HEK293 (cell line): ENCODE data around the gene ATP8B4.

Source experiments
- CTCF ChIA-PET: fragments of 350-600 bp; formaldehyde crosslinking; extraction: SDS; loops from one replicate; lab custom pipeline; 2021; ENCODE audit warnings: antibody characterized with exemption; lab: Yijun Ruan, JAX
- POLR2A ChIA-PET: fragments of 300-600 bp; formaldehyde crosslinking; extraction: SDS; loops from one replicate; lab custom pipeline; 2020; ENCODE audit warnings: antibody characterized with exemption, inconsistent platforms; lab: Yijun Ruan, JAX
- H3K27ac ChIP-seq: fragments of 200-500 bp; sonication (Bioruptor generic); 2 replicates; pipeline ENCODE4 v1.5.1; 2014; ENCODE audit warnings: low read depth, low read length, control low read depth, inconsistent platforms; ENCODE audit errors: extremely low read depth
- H3K36me3 ChIP-seq, 2 experiments: fragments of 200-500 bp in 1 of 2; sonication (Bioruptor generic) in 1 of 2; 1 replicate in 1 of 2; 2 replicates in 1 of 2; pipeline ENCODE4 v1.5.1; 2014 to 2017; ENCODE audit warnings: inconsistent platforms in 2 of 2, low read length in 2 of 2; ENCODE audit not compliant: control insufficient read depth in 2 of 2, insufficient read depth in 1 of 2
- H3K4me1 ChIP-seq: fragments of 200-500 bp; sonication (Bioruptor generic); 2 replicates; pipeline ENCODE4 v1.5.1; 2014; ENCODE audit warnings: mild to moderate bottlenecking, low read length, inconsistent platforms; ENCODE audit not compliant: control insufficient read depth, insufficient read depth
- H3K4me3 ChIP-seq: 2 replicates; pipeline ENCODE4 v1.5.1; 2011; ENCODE audit warnings: low read depth, mild to moderate bottlenecking, control low read depth, low read length, moderate library complexity
- H3K9me3 ChIP-seq: fragments of 200-500 bp; sonication (Bioruptor generic); 2 replicates; pipeline ENCODE4 v1.5.1; 2014; ENCODE audit warnings: low read depth, low read length, inconsistent platforms; ENCODE audit not compliant: control insufficient read depth, insufficient read depth
- HOXC10 ChIP-seq: sonication (generic); formaldehyde crosslinking; IDR thresholded peaks from 2 replicates; pipeline ENCODE4 v1.8.1; 2023; ENCODE audit warnings: mild to moderate bottlenecking, missing genetic modification reagents
- OVOL3 ChIP-seq: fragments of 450-650 bp; formaldehyde crosslinking; IDR thresholded peaks from 2 replicates; pipeline ENCODE4 v1.5.1; 2016; ENCODE audit warnings: missing biosample characterization, missing genetic modification characterization
- YY2 ChIP-seq: fragments of 450-650 bp; formaldehyde crosslinking; IDR thresholded peaks from 2 replicates; pipeline ENCODE4 v1.5.1; 2016; ENCODE audit warnings: missing biosample characterization, missing genetic modification characterization
- ZBTB20 ChIP-seq: fragments of 450-650 bp; formaldehyde crosslinking; IDR thresholded peaks from 2 replicates; pipeline ENCODE4 v1.5.1; 2016; ENCODE audit warnings: missing biosample characterization, missing genetic modification characterization
- ZBTB7A ChIP-seq: fragments of 450-650 bp; formaldehyde crosslinking; IDR thresholded peaks from 2 replicates; pipeline ENCODE4 v1.5.1; 2016; ENCODE audit warnings: low read depth, missing biosample characterization, missing genetic modification characterization
- ZFP69B ChIP-seq: fragments of 450-650 bp; formaldehyde crosslinking; IDR thresholded peaks from 2 replicates; pipeline ENCODE4 v1.5.1; 2016; ENCODE audit warnings: missing biosample characterization, missing genetic modification characterization
- ZNF10 ChIP-seq: fragments of 450-650 bp; formaldehyde crosslinking; IDR thresholded peaks from 2 replicates; pipeline ENCODE4 v1.5.1; 2017; ENCODE audit warnings: missing biosample characterization, missing genetic modification characterization
- ZNF221 ChIP-seq: fragments of 450-650 bp; formaldehyde crosslinking; IDR thresholded peaks from 2 replicates; pipeline ENCODE4 v1.5.1; 2017; ENCODE audit warnings: missing biosample characterization, missing genetic modification characterization, borderline replicate concordance
- ZNF292 ChIP-seq: fragments of 450-650 bp; formaldehyde crosslinking; IDR thresholded peaks from 2 replicates; pipeline ENCODE4 v1.5.1; 2016; ENCODE audit warnings: low read depth, missing biosample characterization, missing genetic modification characterization, borderline replicate concordance
- ZNF48 ChIP-seq: fragments of 450-650 bp; formaldehyde crosslinking; IDR thresholded peaks from 2 replicates; pipeline ENCODE4 v1.5.1; 2016; ENCODE audit warnings: missing biosample characterization, missing genetic modification characterization
- ZNF571 ChIP-seq: fragments of 450-650 bp; formaldehyde crosslinking; IDR thresholded peaks from 2 replicates; pipeline ENCODE4 v1.5.0; 2017; ENCODE audit warnings: missing biosample characterization, missing genetic modification characterization
- ZNF585B ChIP-seq: fragments of 450-650 bp; formaldehyde crosslinking; IDR thresholded peaks from 2 replicates; pipeline ENCODE4 v1.5.1; 2016; ENCODE audit warnings: missing biosample characterization, missing genetic modification characterization
- ZNF701 ChIP-seq: fragments of 450-650 bp; formaldehyde crosslinking; IDR thresholded peaks from 2 replicates; pipeline ENCODE4 v1.5.1; 2016; ENCODE audit warnings: missing biosample characterization, missing genetic modification characterization
- ZNF843 ChIP-seq: fragments of 450-650 bp; formaldehyde crosslinking; IDR thresholded peaks from 2 replicates; pipeline ENCODE4 v1.5.1; 2016; ENCODE audit warnings: missing biosample characterization, missing genetic modification characterization
- ZSCAN30 ChIP-seq: fragments of 450-650 bp; IDR thresholded peaks from 2 replicates; pipeline ENCODE4 v1.5.1; 2018; ENCODE audit warnings: missing biosample characterization, mild to moderate bottlenecking, missing genetic modification characterization, moderate library complexity
- TF ChIP-seq, protein P1 (sequence below): fragments of 450-650 bp; formaldehyde crosslinking; IDR thresholded peaks from 2 replicates; pipeline ENCODE4; 2016; ENCODE audit warnings: missing biosample characterization, missing genetic modification characterization
- TF ChIP-seq, protein P2 (sequence below): fragments of 450-650 bp; formaldehyde crosslinking; IDR thresholded peaks from 2 replicates; pipeline ENCODE4 v1.5.1; 2016; ENCODE audit warnings: missing biosample characterization, missing genetic modification characterization
- TF ChIP-seq, protein P3 (sequence below): fragments of 450-650 bp; formaldehyde crosslinking; IDR thresholded peaks from 2 replicates; pipeline ENCODE4 v1.5.1; 2016; ENCODE audit warnings: missing biosample characterization, missing genetic modification characterization

The ATP8B4 gene

DNA sequence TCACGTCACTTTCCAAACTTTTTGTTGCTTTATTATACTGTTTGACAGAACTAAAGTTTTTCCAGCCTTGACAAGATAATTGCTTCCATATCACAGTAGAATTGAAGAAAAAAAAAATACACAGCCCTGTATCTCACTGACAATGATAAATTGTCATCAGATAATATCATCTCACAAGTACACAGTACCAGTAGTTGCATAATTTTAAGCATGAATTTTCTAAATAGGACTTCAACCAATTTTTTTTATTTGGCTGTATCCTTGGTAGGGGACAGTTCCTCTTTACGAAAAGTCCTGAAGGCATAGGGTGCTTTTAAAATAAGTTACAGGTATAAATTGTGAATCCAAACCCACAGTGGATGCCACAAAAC, 230.7 kb downstream of the ATP8B4 start (continued):
- TF ChIP-seq ZNF48 (tag by site-specific recombination) (no peak), ZNF585B (tag by site-specific recombination) (no peak), ZFP69B (tag by site-specific recombination) (no peak), ZBTB20 (tag by site-specific recombination) (no peak), HOXC10 (CRISPR knock-in tag) (no peak)

DNA sequence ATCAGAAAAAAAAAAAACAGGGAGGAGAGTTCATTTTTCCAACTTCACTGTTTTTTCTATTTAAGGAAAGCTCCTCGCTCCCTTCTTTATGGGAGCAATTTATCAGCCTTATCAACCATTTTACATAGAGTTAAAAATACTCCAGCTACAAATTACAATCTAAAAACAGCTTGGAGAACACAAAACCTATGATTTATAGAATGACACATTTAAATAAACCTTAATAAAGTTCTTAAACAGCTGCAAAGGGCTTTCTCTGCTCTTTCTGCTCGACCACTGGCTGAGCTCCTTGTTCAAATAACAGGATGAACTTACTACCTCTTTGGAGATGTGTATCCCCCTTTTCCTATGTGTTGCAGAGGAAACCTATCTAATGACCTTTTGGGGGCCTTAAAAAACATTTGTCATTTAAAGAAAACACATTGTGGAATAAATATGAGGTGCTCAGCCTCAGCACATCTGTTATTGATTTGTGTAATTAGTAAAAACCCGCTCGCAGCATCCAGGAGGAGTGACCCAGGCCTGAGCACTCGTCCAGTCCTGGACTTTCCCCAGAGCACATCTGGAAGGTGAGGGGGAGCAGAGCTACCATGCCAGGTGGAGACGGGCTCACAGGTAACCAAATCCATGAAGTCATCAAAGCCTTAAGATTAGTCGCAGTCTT, 231.2 kb downstream of the ATP8B4 start:
- H3K4me1 ChIP-seq, result no peaks in the 10 kb centered on the region
- no peak overlapping the region for H3K4me3 ChIP-seq
- TF ChIP-seq HOXC10 (CRISPR knock-in tag), result no peak
- no peak for TF ChIP-seq ZNF843 (tag by site-specific recombination)
- TF ChIP-seq, protein P1, sequence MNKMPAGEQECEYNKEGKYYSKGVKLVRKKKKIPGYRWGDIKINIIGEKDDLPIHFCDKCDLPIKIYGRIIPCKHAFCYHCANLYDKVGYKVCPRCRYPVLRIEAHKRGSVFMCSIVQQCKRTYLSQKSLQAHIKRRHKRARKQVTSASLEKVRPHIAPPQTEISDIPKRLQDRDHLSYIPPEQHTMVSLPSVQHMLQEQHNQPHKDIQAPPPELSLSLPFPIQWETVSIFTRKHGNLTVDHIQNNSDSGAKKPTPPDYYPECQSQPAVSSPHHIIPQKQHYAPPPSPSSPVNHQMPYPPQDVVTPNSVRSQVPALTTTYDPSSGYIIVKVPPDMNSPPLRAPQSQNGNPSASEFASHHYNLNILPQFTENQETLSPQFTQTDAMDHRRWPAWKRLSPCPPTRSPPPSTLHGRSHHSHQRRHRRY (tag by site-specific recombination), result no peak
- no peak for TF ChIP-seq ZNF571 (tag by site-specific recombination)
- TF ChIP-seq, protein P2, sequence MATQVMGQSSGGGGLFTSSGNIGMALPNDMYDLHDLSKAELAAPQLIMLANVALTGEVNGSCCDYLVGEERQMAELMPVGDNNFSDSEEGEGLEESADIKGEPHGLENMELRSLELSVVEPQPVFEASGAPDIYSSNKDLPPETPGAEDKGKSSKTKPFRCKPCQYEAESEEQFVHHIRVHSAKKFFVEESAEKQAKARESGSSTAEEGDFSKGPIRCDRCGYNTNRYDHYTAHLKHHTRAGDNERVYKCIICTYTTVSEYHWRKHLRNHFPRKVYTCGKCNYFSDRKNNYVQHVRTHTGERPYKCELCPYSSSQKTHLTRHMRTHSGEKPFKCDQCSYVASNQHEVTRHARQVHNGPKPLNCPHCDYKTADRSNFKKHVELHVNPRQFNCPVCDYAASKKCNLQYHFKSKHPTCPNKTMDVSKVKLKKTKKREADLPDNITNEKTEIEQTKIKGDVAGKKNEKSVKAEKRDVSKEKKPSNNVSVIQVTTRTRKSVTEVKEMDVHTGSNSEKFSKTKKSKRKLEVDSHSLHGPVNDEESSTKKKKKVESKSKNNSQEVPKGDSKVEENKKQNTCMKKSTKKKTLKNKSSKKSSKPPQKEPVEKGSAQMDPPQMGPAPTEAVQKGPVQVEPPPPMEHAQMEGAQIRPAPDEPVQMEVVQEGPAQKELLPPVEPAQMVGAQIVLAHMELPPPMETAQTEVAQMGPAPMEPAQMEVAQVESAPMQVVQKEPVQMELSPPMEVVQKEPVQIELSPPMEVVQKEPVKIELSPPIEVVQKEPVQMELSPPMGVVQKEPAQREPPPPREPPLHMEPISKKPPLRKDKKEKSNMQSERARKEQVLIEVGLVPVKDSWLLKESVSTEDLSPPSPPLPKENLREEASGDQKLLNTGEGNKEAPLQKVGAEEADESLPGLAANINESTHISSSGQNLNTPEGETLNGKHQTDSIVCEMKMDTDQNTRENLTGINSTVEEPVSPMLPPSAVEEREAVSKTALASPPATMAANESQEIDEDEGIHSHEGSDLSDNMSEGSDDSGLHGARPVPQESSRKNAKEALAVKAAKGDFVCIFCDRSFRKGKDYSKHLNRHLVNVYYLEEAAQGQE (tag by site-specific recombination), result no peak
- TF ChIP-seq ZNF10 (tag by site-specific recombination), result no peak
- no peak for TF ChIP-seq YY2 (tag by site-specific recombination)
- no peak for TF ChIP-seq OVOL3 (tag by site-specific recombination)
- TF ChIP-seq, protein P3, sequence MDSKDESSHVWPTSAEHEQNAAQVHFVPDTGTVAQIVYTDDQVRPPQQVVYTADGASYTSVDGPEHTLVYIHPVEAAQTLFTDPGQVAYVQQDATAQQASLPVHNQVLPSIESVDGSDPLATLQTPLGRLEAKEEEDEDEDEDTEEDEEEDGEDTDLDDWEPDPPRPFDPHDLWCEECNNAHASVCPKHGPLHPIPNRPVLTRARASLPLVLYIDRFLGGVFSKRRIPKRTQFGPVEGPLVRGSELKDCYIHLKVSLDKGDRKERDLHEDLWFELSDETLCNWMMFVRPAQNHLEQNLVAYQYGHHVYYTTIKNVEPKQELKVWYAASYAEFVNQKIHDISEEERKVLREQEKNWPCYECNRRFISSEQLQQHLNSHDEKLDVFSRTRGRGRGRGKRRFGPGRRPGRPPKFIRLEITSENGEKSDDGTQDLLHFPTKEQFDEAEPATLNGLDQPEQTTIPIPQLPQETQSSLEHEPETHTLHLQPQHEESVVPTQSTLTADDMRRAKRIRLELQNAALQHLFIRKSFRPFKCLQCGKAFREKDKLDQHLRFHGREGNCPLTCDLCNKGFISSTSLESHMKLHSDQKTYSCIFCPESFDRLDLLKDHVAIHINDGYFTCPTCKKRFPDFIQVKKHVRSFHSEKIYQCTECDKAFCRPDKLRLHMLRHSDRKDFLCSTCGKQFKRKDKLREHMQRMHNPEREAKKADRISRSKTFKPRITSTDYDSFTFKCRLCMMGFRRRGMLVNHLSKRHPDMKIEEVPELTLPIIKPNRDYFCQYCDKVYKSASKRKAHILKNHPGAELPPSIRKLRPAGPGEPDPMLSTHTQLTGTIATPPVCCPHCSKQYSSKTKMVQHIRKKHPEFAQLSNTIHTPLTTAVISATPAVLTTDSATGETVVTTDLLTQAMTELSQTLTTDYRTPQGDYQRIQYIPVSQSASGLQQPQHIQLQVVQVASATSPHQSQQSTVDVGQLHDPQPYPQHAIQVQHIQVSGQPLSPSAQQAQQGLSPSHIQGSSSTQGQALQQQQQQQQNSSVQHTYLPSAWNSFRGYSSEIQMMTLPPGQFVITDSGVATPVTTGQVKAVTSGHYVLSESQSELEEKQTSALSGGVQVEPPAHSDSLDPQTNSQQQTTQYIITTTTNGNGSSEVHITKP (tag by site-specific recombination), result no peak
- no peak for TF ChIP-seq ZNF221
- TF ChIP-seq ZSCAN30, result no peak
- no peak for TF ChIP-seq ZNF292 (tag by site-specific recombination)
- TF ChIP-seq ZBTB7A (tag by site-specific recombination), result no peak
- TF ChIP-seq ZNF701 (tag by site-specific recombination), result no peak
- TF ChIP-seq, all 188 proteins: peak for 0
- no peak overlapping the region for H3K27ac ChIP-seq
- ChIA-PET POLR2A (no interaction called here), CTCF (no interaction called here)
- H3K9me3 ChIP-seq, result no peaks in the 10 kb centered on the region
- H3K36me3 ChIP-seq, result no peaks in the 10 kb centered on the region
